NCI-H1105 (cell line): ENCODE data around the gene SCN1A.
A peak's percentile ranks its signal among the peaks of the same experiment; 100 is the strongest.

ENCODE experiments used
- DNase-seq: peaks from one replicate; lab custom pipeline; 2025; lab: John Stamatoyannopoulos, UW

Gene SCN1A

DNA sequence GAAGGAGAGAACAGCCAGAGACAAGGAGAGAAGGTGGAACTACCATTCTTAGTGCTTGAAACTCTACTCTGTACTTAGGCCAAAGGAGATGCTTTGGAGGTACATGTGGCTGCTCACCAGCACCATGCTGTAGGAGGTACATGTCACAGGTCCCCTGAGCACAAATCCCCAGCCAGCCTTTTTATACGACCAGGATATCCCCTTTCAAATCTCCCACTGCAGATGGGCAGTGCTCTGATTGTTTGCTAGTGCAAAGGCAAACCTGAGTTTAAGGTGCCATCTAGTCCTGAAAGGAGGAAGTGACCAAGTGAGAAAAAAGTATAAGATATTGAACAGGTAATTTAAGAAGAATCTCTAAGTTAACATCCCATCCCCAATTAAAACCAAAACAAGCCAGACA lies 157.2 kb downstream of the SCN1A start:
- DNase-seq: no peak

DNA sequence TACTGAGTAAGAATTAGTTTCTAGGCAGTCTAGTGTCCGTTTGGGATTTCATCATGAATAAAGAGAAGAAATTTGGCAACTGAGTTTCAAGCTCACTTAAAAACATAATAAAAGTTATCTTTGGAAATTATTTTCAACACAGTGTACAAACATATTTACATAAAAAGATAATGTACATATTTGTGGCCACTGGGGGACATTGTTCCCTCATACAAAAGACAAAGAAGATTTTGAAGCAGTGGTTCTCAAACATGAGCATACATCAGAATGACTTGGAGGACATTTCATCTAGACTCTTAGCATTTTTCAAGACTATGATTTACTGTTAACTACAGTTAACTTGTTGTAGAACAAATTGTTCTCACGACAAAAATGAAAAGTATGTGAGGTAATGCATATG lies 158.6 kb downstream of the SCN1A start:
- DNase-seq: no peak

DNA sequence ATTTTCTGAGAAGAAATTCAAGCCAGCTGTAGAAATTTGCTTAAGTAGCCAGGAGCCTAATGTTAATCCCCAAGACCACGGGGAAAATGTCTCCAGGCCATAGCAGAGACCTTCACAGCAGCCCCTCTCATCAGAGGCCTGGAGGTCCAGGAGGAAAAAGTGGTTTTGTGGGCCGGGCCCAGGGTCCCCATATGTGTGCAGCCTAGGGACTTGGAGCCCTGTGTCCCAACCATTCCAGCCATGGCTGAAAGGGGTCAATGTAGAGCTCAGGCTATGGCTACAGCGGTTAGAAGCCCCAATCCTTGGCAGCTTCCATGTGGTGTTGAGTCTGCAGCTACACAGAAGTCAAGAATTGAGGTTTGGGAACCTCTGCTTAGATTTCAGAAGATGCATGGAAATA lies 160.1 kb downstream of the SCN1A start:
- DNase-seq: no peak

DNA sequence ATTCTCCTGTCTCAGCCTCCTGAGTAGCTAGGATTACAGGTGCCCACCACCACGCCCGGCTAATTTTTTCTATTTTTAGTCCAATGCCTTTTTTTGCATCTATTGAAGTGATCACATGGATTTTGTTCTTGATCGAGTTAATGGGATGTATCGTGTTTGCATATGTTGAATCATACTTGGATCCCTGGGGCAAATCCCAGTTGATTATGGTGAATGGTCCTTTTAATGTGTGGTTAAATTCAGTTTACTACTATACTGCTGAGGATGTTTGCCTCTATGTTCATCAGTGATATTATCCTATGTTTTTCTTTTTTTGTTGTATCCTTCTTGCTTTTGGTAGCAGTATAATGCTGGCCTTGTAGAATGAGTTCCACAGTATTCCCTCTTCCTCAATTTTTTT lies 166.0 kb downstream of the SCN1A start:
- DNase-seq: no peak

DNA sequence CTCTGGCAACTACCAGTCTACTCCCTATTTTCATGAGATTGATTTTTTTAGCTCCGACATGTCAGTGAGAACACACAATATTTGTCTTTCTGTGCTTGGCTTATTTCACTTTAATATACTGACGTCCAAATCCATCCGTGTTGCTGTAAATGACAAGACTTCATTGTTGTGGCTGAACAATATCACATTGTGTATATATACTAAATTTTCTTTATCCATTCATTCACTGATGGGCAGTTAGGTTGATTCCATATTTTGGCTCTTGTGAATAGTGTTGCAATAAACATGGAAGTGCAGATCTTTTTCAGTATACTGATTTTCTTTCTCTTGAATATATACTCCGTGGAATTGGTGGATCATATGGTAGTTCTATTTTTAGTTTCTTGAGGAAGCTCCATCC lies 168.4 kb downstream of the SCN1A start:
- DNase-seq: no peak

DNA sequence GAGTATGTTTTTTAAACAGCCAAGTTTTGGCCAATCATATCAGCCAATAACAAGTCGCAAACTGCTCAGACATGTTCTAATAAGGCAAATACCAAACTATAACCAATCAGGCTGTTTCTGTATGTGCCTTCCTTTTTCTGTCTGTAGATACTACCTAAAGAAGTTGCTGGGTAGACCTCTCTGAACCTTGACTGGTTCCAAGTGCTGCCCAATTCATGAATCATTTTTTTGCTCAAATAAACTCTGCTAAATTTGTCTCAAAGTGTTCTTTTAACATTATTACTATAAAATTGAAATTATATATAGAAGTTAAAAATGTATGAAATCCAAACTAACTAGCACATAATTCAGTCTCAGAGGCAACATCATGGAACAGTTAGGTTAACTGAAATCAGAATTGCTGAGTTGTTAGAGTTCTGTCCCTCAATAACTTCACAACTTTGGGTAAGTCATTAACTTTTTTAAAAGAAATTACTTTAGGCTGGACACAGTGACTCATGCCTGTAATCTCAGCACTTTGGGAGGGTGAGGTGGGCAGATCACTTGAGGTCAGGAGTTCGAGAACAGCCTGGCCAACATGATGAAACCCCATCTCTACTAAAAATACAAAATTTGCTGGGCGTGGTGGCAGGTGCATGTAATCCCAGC lies 169.4 kb downstream of the SCN1A start:
- DNase-seq: no peak

DNA sequence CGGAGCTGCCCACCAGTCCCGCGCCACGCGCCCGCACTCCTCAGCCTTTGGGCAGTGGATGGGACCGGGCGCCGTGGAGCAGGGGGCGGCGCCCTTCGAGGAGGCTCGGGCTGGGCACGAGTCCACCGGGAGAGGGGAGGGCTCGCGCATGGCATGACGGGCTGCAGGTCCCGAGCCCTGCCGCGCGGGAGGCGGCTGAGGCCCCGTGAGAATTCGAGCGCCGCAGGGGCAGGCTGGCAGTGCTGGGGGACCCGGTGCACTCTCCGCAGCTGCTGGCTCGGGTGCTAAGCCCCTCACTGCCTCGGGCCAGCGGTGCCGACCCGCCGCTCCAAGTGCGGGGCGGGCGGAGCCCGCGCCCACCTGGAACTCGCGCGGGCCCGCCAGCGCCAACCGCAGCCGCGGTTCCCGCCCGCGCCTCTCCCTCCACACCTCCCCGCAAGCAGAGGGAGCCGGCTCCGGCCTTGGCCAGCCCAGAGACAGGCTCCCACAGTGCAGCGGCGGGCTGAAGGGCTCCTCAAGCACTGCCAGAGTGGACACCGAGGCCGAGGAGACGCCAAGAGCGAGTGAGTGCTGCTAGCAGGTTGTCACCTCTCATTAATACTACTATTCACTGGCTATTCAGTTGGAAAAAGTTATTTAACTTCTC lies 170.7 kb downstream of the SCN1A start:
- DNase-seq: no peak

DNA sequence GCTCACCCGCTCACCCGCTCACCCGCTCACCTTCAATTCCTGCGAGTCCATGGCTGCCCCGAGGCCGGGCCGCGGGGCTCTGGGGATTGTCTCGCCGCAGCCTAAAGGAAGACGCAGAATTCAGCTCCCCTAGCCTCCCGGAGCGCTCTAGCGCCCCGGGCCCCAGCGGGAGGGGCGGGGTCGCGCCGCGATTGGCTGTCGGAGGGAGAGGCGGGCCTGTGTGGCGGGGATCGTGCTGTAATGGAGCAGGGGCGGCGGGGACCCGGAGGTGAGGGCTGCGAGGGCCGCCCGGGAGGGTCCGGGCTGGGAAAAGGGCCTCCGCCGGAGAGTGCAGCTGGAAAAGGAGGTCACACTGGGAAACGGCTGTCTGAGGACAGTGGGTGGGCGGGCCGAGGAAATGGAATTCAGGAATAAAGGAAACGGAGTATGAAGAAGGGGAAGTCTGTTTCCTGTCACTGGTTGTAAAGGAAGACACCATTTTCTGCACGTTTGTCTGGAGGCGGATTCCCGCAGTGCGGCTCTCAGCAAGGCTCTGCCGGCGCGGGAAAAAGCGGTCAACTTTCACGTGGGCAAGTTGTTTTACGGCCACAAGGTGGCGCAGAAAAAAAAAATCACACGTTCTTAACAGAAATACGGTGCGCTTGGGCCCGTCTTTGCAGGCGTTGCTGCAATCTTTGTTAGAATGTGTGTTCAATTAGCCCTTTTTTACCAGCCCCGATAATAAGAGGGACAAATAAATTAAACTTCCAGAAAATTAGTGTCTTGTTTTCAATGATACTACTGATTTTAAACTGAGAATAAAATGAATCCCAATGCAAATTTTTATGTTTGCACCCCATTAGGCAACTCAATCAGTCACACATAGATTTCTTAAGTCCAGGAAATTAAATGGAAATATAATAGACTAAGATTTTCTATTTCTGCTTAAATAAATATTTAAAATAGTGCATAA lies 173.9 kb downstream of the SCN1A start, which contains the start of gene TTC21B:
TSS of gene TTC21B (minus strand) at position 122 of the 952 bp plus-strand sequence. CDS start at position 51, 71 bp downstream.
- peak; percentile 89 for DNase-seq

DNA sequence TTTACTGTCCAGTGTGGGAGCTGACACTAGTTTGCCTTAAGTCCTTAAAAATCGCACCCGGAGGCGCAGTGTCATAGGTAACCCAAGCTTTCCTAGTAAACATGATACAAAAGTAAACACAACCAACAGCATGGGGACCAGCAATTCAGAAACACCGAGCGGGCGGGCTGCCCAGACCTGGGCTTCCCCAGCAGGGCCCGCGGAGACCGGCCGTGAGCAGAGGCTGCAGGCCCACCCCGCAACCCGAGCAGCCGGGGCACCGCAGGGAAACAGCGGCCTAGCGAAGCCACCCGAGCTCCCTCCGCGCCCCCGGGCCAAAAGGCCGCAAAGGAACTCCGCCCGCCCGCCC lies 174.5 kb downstream of the SCN1A start:
- DNase-seq: peak; percentile 80

DNA sequence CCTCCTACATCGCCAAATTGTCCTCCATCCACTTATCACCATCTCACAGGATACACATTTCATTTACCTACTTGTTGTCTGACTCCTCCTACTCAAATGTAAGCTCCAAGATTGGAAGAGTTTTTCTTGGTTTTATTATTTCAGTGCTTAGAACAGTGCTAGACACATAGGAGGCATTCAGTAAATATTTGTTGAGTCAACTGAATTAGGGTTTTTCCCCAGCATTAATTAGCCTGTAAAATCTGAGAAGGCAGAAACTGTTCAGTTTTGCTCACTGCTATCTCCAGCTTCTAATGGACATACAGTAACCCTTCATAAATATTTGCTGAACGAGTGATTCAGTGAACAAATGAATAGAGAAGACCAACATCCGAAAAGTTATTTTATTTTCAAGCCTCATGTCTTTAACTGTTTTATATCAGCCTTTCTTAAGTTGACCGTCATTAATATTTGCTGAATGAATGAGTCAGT lies 175.0 kb downstream of the SCN1A start:
- no peak for DNase-seq

DNA sequence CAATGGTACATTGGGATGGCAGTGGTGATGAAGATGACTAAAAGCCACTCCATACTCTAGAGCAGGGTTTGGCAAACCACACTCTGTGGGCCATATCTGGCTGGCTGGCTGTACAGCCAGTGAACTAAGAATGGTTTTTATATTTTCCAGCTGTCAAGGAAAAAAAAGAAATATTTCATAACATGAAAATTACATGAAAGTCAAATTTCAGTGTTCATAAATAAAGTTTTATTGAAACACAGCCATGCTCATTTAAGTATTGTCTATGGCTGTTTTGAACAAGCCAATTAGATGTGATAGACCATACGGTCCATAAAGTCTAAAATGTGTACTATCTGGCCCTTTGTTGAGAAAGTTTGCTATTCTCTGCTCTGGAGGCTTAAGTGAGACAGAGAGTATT lies 175.7 kb downstream of the SCN1A start:
- DNase-seq: no peak

DNA sequence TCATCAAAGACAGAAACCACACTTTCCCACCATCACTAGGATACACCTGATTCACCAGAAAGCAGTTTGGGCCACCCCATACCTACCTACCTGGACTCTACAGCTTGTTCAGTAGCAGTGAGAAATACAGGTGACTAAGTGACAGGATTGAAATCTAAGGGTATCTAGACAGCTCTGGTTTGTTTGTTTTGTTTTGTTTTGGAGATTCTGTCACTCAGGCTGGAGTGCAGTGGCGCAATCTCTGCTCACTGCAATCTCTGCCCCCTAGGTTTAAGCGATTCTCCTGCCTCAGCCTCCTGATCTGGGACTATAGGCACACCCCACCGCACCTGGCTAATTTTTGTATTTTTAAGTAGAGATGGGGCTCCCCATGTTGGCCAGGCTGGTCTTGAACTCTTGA lies 177.4 kb downstream of the SCN1A start:
- DNase-seq: no peak

DNA sequence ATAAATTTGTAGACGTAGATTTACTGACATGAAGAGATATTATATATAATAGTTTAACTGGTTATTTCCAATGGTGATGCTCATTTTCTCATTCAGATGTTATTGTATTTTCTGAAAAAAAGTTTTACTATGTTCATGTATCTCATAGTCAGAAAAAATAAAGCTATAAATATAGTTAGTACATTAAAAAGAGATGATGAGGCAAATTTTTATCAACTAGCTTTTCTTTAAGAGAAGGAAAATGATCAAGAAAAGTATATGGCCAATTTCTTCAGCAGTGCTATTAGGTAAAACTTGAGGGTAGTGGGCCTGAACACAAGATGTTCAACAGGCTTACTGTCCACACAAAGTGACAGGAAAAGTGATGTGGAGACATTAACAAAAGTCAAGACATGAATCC lies 186.0 kb downstream of the SCN1A start:
- no peak for DNase-seq

DNA sequence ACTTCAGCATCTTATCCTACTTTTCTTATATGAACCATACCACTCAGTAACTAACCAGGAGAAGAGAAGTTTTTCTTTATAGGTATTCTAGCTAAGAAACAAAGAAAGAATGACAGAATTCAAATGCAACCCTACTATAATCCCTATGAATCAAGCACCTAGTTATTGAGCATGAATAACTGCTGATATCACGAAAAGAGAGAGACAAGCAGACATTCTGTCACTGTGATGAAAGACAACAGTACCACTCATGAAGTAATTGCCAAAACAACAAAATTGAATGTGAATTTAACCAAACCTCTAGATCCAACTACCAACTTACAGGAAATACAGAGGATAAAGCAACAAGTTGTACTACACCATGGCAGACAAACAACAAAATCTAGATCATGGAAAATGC lies 189.6 kb downstream of the SCN1A start:
- no peak for DNase-seq
